Endodermal cell (in vitro differentiated cells): Measurements from ENCODE around the gene PFDN6. TPM values are rescaled to one million over a fixed set of nuclear protein-coding genes. Genes with fewer than 3 reads are reported as not detected.

Experiments
- DNase-seq: peaks from one replicate; pipeline ENCODE4 v3.0.0-alpha.2; 2017
- H3K27ac ChIP-seq: 2 replicates; pipeline ENCODE4 v1.5.1; 2013; ENCODE audit warnings: mild to moderate bottlenecking, low read depth, low read length, moderate library complexity
- H3K27me3 ChIP-seq: 2 replicates; pipeline ENCODE4 v1.6.1; 2013; ENCODE audit warnings: mild to moderate bottlenecking, low read length, moderate library complexity; ENCODE audit not compliant: insufficient read depth, control insufficient read depth, poor library complexity, severe bottlenecking
- H3K36me3 ChIP-seq: 2 replicates; pipeline ENCODE4 v1.7.0; 2013; ENCODE audit warnings: mild to moderate bottlenecking, low read length, moderate library complexity; ENCODE audit not compliant: control insufficient read depth, insufficient read depth
- H3K4me1 ChIP-seq: one replicate; pipeline ENCODE4 v1.7.0; 2013; ENCODE audit warnings: low read length; ENCODE audit not compliant: control insufficient read depth, insufficient read depth
- H3K4me3 ChIP-seq: 2 replicates; pipeline ENCODE4 v1.5.1; 2013; ENCODE audit warnings: mild to moderate bottlenecking, low read length, moderate library complexity
- H3K9ac ChIP-seq: 2 replicates; pipeline ENCODE4 v1.6.1; 2013; ENCODE audit warnings: mild to moderate bottlenecking, low read length, moderate library complexity; ENCODE audit not compliant: poor library complexity, severe bottlenecking; ENCODE audit errors: extremely low read depth
- H3K9me3 ChIP-seq: 2 replicates; pipeline ENCODE4 v1.6.1; 2013; ENCODE audit warnings: mild to moderate bottlenecking, low read length, moderate library complexity; ENCODE audit not compliant: control insufficient read depth
- H3K27ac Mint-ChIP-seq: 2 replicates; pipeline ENCODE4 v1.8.0; 2020; ENCODE audit warnings: mixed read lengths
- H3K27me3 Mint-ChIP-seq: 2 replicates; pipeline ENCODE4 v1.8.0; 2021; ENCODE audit warnings: mild to moderate bottlenecking, mixed read lengths; ENCODE audit not compliant: insufficient read depth
- H3K36me3 Mint-ChIP-seq: 2 replicates; pipeline ENCODE4 v1.8.0; 2020; ENCODE audit warnings: low read depth, mixed read lengths
- H3K4me1 Mint-ChIP-seq: 2 replicates; pipeline ENCODE4 v1.8.0; 2020; ENCODE audit warnings: mixed read lengths
- H3K4me3 Mint-ChIP-seq: 2 replicates; pipeline ENCODE4 v1.8.0; 2020; ENCODE audit warnings: mild to moderate bottlenecking, moderate library complexity, mixed read lengths
- H3K9me3 Mint-ChIP-seq: 2 replicates; pipeline ENCODE4 v1.8.0; 2020; ENCODE audit warnings: mild to moderate bottlenecking, mixed read lengths
- CTCF ChIP-seq: fragments of 200-600 bp; sonication (generic); conservative IDR thresholded peaks from 2 replicates; pipeline ENCODE4 v1.5.0; 2021; ENCODE audit warnings: antibody characterized with exemption, mild to moderate bottlenecking
- WGBS, 2 experiments: methylation state at CpG; one replicate each; pipeline versions ENCODE4 v1.1.5 to v1.1.7; 2013; ENCODE audit warnings: missing lambda C conversion rate in 2 of 2, mixed read lengths in 1 of 2; ENCODE audit not compliant: insufficient coverage in 1 of 2, insufficient read length in 1 of 2; 5-methylcytosine and 5-hydroxymethylcytosine counted together
- total RNA-seq, 2 donors: library from RNA; stranded (reverse); fragmentation: NEBNext Ultra II Directional in 1 of 2; extraction: Animal tissue kit (Norgen Biotek cat#: 25700) in 1 of 2; gene quantifications; 2 replicates in 1 of 2; 3 replicates in 1 of 2; pipeline ENCODE4 v1.2.1, GENCODE V29; 2021

Gene PFDN6
- total RNA-seq, 2 donors from 2014 or later, result 69.9 to 86.4 TPM

GRCh38 chr6:33315793-33316602 lies 26.6 kb downstream of the PFDN6 start:
- Mint-ChIP-seq H3K27me3 (peaks cover 13% of the 10 kb centered on the region), H3K9me3 (no peaks in the 10 kb centered on the region), H3K36me3 (peaks cover 32% of the 10 kb centered on the region), H3K4me1 (peaks cover 38% of the 10 kb centered on the region), H3K4me3 (peak overlapping the region; percentile 87), H3K27ac (no peak overlapping the region)
- no peak for TF ChIP-seq CTCF
- Histone ChIP-seq H3K9me3 (no peaks in the 10 kb centered on the region), H3K4me3 (no peak overlapping the region), H3K27ac (no peak overlapping the region), H3K4me1 (peaks cover 11% of the 10 kb centered on the region), H3K9ac (no peak overlapping the region), H3K27me3 (peaks cover 20% of the 10 kb centered on the region), H3K36me3 (peaks cover 26% of the 10 kb centered on the region)
- 94 to 95% methylated on average over 7 to 15 of the region's 17 CpGs for WGBS, 2 experiments
- DNase-seq, result no peak

GRCh38 chr6:33316603-33317418 lies 27.4 kb downstream of the PFDN6 start:
- Mint-ChIP-seq H3K36me3 (peaks cover 36% of the 10 kb centered on the region), H3K4me3 (peak overlapping the region; percentile 87), H3K27me3 (peaks cover 13% of the 10 kb centered on the region), H3K9me3 (no peaks in the 10 kb centered on the region), H3K4me1 (peaks cover 43% of the 10 kb centered on the region), H3K27ac (peak overlapping the region; percentile 74)
- no peak overlapping the region for H3K9ac ChIP-seq
- peaks cover 17% of the 10 kb centered on the region for H3K27me3 ChIP-seq
- peak; percentile 49 for DNase-seq
- no peak for TF ChIP-seq CTCF
- H3K4me1 ChIP-seq, result peaks cover 17% of the 10 kb centered on the region
- peaks cover 30% of the 10 kb centered on the region for H3K36me3 ChIP-seq
- 76 to 77% methylated on average over 14 to 17 of the region's 19 CpGs for WGBS, 2 experiments
- peak overlapping the region; percentile 43 for H3K4me3 ChIP-seq
- no peaks in the 10 kb centered on the region for H3K9me3 ChIP-seq
- H3K27ac ChIP-seq, result no peak overlapping the region

GRCh38 chr6:33317419-33317668 lies 27.9 kb downstream of the PFDN6 start:
- Mint-ChIP-seq H3K4me3 (peak overlapping the region; percentile 87), H3K27me3 (peaks cover 12% of the 10 kb centered on the region), H3K36me3 (peaks cover 36% of the 10 kb centered on the region), H3K27ac (peak overlapping the region; percentile 74), H3K4me1 (peaks cover 43% of the 10 kb centered on the region), H3K9me3 (no peaks in the 10 kb centered on the region)
- H3K27ac ChIP-seq, result no peak overlapping the region
- DNase-seq, result no peak
- peaks cover 17% of the 10 kb centered on the region for H3K4me1 ChIP-seq
- H3K27me3 ChIP-seq, result peaks cover 12% of the 10 kb centered on the region
- peak overlapping the region; percentile 43 for H3K4me3 ChIP-seq
- no peak overlapping the region for H3K9ac ChIP-seq
- H3K36me3 ChIP-seq, result peaks cover 30% of the 10 kb centered on the region
- H3K9me3 ChIP-seq, result no peaks in the 10 kb centered on the region
- TF ChIP-seq CTCF, result no peak
- 0 to 1% methylated on average over 1 to 14 of the region's 27 CpGs for WGBS, 2 experiments
